GM18870 (cell line): ENCODE measurements around the gene C1orf146.
"Not testable (repeated sequence)": the region's sequence is repeated elsewhere in the genome, so short reads cannot be mapped to it uniquely, and the experiment has no call there.

Experiments used
- ATAC-seq: cut with Tn5 transposase; IDR thresholded peaks from one replicate; pipeline ENCODE4 v1.9.1; 2021; ENCODE audit warnings: moderate library complexity; ENCODE audit not compliant: unreplicated experiment

C1orf146 gene, protein sequence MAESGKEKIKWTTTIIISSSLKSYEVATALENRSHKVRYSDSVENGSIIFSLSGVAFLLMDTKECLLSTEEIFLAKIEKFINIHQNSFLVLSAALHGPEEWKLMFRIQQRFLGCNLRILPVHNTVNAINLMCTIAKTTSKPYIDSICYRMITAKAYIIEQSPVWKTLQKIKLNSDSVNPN

DNA sequence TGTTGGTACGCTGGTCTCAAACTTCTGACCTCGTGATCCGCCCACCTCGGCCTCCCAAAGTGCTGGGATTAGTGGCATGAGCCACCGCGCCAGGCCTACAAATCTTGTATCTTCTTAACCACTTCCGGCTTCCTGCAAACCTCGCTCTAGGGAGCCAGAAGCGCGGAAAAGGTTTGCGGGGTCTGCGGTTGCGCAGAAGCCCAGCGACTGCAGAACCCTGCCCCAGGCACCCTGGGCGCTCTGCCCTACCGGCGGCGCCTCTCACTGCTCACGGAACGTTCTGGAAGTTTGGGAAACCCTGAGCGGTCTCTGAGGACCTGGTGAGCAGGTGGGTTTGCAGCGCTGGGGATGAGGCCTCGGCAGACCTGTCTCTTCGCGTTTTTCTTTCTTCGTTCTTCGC, at the start of gene C1orf146:
C1orf146 (plus strand) TSS at position 195 of the 400 bp plus-strand sequence. CDS start 13,506 bp downstream, outside the sequence.
- ATAC-seq: no peak

DNA sequence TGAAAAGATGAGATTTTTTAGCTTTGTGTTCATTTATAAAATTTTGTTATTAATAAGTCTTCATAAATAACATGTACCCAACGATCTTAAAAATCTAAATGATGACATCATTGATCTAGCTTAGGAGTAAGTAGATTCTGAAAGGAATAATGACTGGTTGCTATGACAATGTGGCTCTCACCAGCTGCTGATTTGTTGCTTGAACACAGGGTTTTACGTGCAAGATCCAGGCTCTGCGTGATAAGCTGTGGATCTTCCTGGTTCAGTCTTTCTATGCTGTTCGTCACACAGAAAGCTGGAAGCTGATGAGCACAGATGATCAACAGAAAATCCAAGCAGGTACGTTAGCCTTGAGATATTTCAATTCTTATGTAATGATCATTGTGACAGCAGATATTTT, 49.1 kb upstream of the C1orf146 start:
- ATAC-seq: no peak

DNA sequence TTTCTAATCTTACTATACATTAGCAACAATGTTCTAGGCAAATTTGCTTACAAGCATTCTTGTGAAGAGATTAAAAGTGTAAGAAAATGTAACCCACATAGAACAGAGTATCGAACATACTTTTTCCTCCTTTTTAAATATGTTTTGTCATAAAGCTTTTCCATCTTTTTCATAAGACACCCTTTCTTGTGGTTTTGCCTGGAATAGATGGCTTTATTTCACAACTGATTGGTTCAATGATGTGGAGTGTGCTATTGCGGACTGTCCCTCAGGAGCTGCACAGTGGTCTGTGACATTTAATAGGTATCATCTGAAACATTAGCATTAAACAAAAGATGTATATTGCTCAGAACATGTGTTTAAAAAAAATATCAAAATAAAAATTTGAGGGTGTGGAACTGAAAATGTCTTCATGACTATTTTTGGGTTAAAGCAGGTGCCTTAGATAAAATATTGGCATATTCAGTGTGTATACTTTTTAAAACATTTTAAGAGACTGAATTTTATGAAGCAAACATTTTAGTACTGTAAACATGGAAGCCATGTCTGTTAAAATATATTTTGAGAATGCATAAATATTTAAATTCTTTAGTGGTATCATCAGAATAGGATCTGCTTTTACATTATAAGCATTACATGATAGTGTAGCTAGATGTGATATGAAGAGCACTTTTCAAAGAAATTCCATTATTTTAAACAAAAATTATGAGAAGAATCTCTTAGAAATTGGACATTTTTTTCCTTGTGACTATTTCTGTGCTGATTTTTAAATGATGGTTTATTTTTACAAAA, 48.3 kb upstream of the C1orf146 start:
- no peak for ATAC-seq

DNA sequence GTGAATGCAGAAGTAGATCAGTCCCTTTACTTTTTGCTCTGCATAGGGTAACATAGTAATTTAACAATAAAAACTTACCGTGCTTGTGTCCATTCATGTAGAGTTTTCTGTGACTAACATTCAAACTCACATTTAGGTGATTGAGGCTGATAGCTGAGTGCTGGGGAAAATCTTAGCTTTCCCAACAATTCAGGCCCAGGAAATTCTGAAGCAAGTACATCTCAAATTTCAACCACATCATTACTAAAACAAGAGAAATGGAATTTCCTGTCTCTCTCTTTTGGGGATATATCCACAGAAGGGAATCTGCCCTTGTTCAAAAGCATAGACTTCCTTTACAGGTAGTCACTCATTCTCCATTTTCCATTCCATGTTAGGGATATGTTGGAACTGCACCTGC, 33.1 kb upstream of the C1orf146 start:
- no peak for ATAC-seq

DNA sequence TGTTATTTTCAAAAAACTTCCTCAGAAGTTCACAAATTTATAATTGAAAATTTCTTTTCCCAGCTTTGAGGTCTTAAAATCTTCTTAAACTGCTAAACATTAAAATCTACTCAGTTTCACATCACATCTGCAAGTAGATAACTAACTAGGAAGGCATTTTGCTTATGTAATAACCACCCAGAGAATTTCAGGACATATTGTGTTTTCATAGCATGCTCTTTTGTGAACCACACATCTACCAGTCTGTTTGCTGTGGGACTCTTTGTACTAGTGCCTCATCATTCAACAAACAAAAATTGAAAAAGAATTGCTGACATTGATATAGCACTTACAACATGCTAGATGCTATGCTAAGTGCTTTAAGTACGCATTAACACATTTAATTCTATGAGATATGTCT, 31.6 kb upstream of the C1orf146 start:
- no peak for ATAC-seq

DNA sequence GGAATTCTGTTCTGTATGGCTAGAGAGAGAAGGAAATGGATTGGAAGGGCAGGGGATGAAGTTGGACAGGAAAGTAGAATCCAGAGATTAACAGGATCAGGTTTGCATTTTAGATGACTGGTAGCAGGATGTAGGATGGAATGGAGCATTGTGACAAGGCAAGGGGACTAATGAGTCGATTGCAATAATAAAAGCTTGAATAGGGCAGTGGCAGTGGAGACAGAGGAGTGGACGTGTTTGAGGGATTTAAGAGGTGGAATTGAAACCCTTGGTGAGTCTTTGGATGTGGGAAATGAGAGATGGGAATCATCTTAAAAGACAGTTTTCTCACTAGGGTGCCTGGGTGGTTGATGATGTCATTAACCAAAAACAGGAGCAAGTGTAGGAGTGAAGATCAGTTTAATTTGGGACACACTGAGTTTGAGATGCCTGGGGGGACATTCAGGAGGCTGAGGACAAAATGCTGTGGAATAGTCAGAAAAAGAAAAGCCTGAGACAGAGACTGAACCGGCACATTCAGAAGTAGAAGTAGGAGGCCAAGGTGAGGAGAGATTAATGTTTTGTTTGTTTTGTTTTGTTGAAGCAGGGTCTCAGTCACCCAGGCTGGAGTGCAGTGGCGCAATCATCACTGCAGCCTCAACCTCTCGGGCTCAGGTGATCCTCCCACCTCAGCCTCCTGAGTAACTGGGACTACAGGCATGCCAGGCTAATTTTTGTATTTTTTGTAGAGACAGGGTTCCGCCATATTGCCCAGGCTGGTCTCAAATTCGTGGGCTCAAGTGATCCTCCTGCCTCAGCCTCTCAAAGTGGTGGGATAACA, 29.1 kb upstream of the C1orf146 start:
- no peak for ATAC-seq

DNA sequence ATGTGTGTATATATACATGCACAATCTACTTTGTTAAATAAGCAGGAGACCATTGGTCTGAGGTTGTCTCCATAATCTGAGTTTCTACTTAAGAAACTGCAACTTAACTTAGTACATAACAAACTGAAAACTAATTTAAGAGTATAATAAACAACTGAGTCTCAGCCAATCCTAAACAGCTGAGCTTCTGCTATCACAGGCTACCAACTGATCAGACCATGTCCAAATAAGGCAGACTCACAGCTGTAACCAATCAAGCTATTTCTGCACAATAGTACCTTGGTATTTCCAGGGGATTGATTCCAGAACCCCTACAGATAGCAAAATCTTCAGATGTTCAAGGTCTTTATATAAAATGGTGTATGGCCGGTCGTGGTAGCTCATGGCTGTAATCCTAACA, 26.0 kb upstream of the C1orf146 start:
- no peak for ATAC-seq

DNA sequence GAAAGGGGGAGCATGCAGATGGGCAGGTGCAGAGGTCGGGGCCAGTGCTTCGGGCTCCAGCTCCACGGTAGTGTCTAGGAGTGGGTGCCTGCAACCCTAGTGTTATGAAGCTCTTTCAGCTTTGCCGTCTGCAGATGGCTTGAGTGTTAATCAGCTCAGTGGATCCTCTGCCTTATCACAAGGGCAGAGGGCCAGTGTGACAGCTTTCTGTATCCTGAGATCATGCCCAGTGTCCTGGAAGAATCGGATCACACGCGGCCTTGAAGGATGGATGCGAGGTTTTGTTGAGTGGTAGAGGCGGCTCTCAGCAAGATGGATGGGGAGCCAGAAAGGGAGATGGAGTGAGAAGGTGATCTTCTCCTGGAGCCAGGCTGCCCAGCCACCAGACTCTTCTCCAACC, 25.5 kb upstream of the C1orf146 start:
- no peak for ATAC-seq

DNA sequence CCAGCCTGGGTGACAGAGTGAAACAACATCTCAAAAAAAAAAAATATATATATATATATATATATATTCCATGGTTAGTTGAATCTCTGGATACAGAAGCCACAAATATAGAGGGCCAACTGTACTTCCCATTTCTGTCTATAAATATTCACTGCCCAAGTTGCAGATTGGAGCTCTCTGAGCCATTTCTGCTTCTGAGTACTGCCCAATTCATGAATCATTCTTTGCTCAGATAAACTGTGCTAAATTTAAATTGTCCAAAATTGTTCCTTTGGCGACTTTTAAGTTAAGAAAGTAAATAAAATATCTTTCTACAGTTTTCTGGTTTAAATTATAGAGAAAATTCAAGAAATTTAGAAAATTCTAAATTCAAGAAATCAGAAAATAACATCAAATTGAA, 23.2 kb upstream of the C1orf146 start:
- no peak for ATAC-seq

DNA sequence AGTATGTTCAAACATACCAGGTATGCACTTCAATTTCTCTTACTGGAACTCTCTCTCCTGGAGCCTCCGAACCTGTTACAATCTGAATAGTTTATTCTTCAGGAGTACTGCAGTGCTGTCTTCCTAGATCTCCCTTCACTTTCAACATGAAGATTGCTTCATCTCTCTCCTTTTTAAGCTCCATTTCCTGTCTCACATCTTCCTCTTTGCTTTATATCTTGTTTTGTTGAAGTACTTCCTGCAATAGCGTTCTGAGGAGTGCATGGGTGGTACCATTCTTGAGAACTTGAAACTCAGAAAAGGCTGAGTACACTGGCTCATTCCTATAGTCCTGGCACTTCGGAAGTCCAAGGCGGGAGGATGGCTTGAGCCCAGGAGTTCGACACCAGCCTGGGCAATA, 15.7 kb upstream of the C1orf146 start:
- ATAC-seq: no peak

DNA sequence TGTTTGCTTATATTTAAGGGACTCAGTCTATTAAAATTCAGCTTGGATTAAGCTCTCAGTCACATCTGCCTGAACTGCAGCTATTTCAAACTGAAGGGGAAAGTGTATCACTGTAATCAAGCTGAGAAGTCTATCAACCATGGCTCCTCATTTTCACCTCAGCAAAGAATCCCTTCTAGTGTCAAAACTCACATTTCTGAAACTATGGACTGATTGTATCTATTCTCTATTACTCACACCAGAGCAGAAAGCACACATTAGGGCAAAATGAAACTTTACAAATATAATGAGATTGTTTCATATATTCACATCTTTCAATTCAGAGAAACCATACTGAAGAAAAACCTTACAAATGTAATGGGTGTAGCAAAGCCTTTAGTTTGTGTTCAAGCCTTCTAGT, 14.6 kb upstream of the C1orf146 start:
- no peak for ATAC-seq

DNA sequence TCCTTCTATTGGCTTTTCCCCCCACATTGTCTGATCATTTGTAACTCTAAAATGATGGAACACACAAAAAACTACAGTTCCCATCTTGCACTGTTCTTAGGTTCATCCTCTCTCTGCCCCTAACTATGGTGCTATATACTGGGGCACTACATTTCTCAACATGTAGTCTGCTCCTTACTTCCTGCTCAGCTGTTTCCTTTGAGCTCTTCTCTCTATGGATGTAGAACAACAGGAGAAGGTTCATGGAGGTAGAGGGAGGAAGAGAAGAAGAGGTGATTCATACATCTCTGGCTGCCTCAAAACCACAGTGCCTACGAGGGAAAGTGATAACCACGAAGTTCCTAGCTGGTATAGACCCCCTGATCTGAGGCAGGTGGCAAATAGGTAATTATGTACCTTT, 7.0 kb upstream of the C1orf146 start:
- no peak for ATAC-seq

DNA sequence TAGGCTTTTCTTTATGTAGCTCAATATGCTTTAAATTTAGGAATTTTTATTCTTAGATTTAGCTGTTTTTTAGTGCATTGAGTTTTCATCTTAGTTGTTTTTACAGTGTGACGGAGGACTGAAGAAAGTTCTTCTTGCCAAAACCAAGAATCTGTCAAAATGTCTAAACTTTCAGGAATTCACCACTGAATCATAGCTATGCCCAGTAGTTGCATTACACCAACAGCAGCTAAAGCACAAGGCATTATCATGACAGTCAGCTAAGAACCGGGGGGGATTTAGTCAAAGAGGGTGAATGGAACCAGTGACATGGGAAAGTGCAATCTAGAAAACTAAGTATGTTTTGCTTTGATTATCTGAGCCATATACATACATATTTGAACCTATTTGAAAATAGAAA, 6.5 kb upstream of the C1orf146 start:
- no peak for ATAC-seq

DNA sequence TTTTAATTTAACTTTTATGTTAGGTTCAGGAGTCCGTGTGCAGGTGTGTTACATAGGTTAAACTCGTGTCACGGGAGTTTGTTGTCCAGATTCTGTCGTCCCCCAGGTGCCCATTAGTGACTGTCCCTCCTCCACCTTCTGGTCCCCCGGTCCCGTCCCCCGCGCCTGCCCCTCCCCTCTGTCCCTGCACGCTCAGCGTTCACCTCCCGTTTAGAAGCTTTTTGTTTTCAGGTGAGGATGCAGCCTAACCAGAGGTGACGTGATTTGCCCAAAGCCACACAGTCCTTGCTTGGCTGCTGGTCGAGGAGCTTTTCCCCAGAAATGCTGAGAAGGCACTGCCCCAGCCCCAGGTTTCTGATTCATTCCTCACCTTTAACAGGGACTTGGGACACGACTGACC, 844 bp downstream of the C1orf146 start:
- ATAC-seq: no peak

DNA sequence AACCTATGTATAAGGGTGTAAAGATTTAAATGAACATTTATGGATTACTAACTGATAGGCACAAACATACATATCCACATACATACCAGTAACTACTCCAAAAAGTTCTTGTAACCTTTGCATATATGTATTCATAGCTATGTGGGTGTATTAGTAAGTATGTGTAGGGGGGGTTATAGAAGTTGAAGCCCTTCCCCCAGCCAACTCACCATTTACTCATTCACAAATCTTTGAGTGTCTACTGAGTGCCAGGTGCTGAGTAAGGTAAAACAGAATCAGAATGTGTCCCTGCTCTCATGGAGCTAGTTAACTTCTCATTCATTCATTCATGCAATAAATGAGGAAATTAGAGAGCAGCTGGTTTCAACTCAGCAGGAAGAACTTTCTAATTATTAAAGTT, 1.3 kb downstream of the C1orf146 start:
- ATAC-seq: no peak

DNA sequence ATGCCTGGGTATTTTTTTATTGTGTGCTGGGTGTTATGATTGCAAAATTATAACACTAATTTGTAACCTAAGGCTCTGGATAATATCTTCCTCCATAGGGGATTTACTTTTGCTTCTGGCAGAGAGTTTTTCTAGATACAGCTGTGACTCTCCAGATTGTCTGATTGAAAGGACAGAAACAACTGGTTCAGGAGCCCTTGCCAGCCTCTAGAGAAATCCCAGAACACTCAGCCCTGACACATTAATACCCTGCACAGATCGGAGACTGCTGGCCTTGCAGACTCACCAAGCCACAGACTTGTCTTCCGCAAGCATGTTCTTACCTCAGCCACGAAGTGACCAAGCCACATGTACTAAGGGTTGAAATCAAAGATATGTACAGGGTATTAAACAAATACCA, 10.7 kb downstream of the C1orf146 start:
- no peak for ATAC-seq

DNA sequence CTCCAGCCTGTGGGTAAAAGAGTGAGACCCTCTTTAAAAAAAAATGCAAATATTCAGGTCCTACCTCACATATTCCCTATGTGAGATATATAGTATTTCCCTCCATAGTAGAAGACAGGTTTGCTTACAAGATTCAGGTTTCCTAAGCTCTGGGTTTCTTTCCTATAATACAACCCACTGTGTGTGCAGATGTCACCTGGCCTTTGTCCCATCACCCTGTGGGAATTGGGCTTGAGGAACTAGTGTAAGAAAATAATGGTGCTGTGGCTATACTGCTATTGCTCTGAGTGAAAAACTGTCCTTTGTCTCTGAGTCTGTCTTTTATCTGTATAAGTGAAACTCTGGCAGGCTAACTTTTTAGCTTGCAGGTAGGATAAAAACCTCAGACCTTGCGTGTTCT, 13.0 kb downstream of the C1orf146 start:
- no peak for ATAC-seq

DNA sequence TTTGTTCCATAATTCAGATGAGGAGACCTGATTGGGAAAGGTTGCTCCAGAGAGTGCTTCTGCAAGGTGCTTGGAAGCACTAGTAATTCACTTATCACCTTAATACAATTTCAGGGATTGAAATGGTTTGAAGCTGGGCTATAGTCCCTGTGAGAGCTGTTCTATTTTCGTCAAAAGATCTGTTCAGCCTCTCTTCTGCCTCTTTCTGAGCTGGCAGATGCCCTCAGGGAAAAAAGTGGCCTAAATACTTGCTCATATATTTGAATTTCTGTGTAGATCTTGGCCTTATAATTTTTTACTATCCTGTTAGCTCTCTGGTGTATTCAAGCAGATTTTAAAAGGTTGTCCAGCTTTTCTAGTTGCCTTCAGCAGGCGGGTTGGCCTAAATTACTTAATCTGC, 22.3 kb downstream of the C1orf146 start:
- no peak for ATAC-seq

DNA sequence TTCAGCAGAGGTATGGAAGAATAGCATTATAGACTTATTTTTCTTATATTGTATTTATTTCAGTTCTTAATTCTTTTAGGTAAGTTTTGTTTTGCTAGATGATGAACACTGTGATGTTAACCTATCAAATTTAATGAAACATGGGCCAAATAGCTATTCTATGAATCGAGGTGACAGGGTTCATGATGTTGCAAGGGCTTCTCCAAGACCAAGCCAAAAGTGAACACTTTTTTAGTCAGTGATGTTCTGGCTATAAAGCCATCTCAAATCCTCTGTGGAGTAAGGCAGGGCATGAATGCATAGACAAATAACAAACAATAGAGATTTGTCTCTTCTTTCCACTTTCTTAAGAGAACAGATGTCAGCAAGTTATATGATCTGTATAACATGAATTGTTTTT, 26.7 kb downstream of the C1orf146 start:
- no peak for ATAC-seq

DNA sequence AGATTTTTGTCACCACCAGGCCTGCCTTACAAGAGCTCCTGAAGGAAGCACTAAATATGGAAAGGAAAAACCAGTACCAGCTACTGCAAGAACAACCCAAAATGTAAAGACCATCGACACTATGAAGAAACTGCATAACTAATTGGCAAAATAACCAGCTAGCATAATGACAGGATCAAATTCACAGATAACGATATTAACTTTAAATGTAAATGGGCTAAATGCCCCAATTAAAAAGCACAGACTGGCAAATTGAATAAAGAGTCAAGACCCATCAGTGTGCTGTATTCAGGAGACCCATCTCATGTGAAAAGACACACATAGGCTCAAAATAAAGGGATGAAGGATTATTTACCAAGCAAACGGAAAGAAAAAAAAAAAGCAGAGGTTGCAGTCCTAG, 37.0 kb downstream of the C1orf146 start:
- not testable (repeated sequence) for ATAC-seq

DNA sequence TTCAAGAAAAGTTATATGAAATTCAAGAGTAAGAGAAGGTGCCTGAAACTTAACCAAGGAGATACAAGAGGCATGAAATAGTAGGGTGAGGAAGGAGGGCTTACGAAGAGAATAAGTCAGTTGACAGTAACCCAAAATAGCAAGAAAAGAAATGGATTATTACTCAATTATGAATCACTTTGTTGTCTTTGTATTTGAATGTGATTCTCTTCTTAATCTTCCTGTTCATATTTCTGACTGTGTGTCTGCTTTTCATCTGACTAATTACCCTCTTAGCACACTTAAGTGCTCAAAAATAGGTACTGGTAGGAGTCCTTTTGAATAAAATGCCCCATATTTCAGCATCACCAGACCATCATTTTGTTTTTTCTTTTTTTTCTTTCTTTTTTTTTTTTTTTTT, 41.6 kb downstream of the C1orf146 start:
- no peak for ATAC-seq

DNA sequence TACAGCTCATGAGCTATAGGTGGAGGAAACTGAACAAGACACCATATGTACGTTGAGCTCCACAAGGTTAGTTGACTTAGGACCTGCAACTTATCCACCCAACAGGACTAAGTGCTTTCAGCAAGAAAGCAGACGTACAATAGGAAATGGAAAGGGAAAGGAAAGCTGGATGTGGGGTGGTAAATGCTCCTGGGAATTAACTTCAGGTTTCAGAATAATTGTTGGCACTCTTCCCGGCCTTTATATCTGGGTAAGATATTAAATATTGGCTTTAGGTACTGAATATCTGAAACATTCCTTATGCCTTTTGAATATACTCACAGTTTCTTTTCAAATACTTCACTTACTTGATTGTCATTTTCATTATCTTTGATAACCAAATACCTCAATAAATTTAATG, 44.8 kb downstream of the C1orf146 start:
- ATAC-seq: no peak
